BE2C (cell line): Measurements from ENCODE around the gene STRA8.

Experiments used
- DNase-seq: peaks from one replicate; pipeline ENCODE4 v3.0.0-alpha.2; 2020
- H3K27me3 ChIP-seq: fragments of 250-450 bp; sonication (Bioruptor Pico); 2 replicates; pipeline ENCODE4 v1.5.1; 2020; ENCODE audit warnings: mild to moderate bottlenecking
- H3K36me3 ChIP-seq: fragments of 250-450 bp; sonication (Bioruptor Pico); 2 replicates; pipeline ENCODE4 v1.5.1; 2020; ENCODE audit warnings: mild to moderate bottlenecking
- H3K4me1 ChIP-seq: fragments of 250-450 bp; sonication (Bioruptor Pico); 2 replicates; pipeline ENCODE4 v1.5.1; 2020
- H3K4me3 ChIP-seq: 2 replicates; pipeline ENCODE4 v1.5.1; 2011; ENCODE audit warnings: low read depth, low read length
- H3K9me3 ChIP-seq: fragments of 250-450 bp; sonication (Bioruptor Pico); 2 replicates; pipeline ENCODE4 v1.5.1; 2020
- TF ChIP-seq, protein P1 (sequence below): IDR thresholded peaks from 2 replicates; pipeline ENCODE4 v1.5.1; 2012; ENCODE audit warnings: mild to moderate bottlenecking, low read depth, low read length

Gene STRA8

DNA sequence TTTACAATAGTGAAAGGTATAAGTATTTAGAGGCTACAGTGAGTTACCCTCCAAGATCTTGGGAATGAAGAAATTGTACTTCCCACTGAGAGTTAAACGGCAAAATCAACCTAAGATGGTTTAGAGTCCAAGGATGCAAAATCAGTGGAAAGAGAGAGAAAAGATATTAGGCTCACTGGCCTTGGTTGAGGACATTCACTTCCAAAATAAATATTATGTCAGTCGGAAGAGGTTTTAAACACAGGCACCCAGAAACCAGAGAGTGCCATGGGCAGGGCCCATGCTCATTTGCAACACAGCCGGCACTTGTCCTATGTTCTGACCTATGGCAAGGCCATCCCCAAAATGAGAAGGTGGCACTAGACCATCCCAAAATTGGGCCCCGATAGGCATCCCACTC is 18.5 kb upstream of the STRA8 start:
- 0 out of 2 replicates have a peak, but pooled peaks cover 3% of the 10 kb centered on the region for H3K4me1 ChIP-seq
- H3K4me3 ChIP-seq: no peak overlapping the region
- TF ChIP-seq, protein P1, sequence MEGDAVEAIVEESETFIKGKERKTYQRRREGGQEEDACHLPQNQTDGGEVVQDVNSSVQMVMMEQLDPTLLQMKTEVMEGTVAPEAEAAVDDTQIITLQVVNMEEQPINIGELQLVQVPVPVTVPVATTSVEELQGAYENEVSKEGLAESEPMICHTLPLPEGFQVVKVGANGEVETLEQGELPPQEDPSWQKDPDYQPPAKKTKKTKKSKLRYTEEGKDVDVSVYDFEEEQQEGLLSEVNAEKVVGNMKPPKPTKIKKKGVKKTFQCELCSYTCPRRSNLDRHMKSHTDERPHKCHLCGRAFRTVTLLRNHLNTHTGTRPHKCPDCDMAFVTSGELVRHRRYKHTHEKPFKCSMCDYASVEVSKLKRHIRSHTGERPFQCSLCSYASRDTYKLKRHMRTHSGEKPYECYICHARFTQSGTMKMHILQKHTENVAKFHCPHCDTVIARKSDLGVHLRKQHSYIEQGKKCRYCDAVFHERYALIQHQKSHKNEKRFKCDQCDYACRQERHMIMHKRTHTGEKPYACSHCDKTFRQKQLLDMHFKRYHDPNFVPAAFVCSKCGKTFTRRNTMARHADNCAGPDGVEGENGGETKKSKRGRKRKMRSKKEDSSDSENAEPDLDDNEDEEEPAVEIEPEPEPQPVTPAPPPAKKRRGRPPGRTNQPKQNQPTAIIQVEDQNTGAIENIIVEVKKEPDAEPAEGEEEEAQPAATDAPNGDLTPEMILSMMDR: no peak

DNA sequence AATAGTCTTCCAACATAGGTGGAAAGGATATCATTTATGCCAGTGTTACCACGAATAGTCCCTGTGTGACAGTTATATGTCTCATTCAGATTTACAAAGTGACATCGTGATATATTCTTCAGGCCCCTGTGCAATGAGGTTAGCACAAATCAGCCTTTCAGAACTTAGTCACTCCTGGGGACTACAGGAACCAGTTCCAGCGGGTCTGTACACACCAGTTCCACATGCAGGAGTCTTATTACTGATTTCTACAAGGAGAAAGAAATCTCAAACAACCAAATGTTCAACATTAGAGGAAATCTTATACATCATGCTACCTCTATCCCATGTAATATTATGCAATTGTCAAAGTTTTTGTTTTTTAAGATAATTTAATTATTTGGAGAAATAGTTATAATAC is 17.9 kb upstream of the STRA8 start:
- Histone ChIP-seq H3K27me3 (no peaks in the 10 kb centered on the region), H3K9me3 (no peaks in the 10 kb centered on the region; the same call in 1 of the 2 replicates), H3K36me3 (no peaks in the 10 kb centered on the region), H3K4me1 (0 out of 2 replicates have a peak, but pooled peaks cover 3% of the 10 kb centered on the region), H3K4me3 (no peak overlapping the region)
- DNase-seq: no peak
- TF ChIP-seq, protein P1: no peak

More for the DNA sequence above, 18.5 kb upstream of the STRA8 start:
- no peaks in the 10 kb centered on the region for H3K27me3 ChIP-seq
- H3K9me3 ChIP-seq: no peaks in the 10 kb centered on the region
- no peak for DNase-seq
- no peaks in the 10 kb centered on the region for H3K36me3 ChIP-seq

DNA sequence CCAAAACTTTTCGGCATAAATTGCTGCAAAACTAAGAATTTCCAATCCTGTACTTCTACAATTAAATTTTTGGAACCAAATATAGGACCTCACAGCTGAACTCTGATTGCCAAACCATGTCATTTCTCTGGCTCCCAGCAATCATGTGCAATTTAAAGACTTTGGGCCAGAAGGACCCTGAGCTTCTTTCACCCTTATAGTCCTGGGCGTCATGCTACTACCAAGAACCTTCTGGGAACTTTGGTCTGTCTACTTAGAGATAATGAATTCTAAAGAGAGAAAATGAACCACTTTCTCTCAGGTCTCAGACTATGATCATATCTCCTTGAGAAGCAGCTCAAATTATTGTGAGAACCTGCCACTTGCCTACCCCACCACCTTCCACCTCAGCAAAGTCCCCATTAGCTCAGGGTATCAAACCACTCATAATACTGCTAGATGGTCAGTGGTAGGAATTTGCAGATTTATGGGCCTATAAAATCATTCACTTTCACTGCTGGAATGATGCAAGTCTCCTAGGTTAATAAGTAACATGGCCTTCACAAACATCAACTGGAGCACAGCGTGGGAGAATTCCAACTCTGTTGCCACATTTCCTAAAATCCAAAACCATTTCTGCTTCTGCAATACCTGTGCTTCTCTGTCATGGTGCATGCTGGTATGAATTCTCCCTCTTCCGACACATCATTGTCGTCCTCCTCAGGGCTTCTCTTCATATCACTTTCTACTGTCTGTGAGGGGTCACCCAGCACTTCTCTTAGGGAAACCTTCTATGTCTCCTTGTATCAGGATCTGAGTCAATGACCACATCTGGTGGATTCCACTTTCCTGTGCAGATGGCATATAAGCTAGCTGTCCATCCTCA is 15.8 kb upstream of the STRA8 start:
- H3K36me3 ChIP-seq: no peaks in the 10 kb centered on the region
- TF ChIP-seq, protein P1: no peak
- H3K4me3 ChIP-seq: no peak overlapping the region
- no peak for DNase-seq
- H3K4me1 ChIP-seq: no peaks in the 10 kb centered on the region
- no peaks in the 10 kb centered on the region; the same call in 1 of the 2 replicates for H3K9me3 ChIP-seq
- H3K27me3 ChIP-seq: no peaks in the 10 kb centered on the region

DNA sequence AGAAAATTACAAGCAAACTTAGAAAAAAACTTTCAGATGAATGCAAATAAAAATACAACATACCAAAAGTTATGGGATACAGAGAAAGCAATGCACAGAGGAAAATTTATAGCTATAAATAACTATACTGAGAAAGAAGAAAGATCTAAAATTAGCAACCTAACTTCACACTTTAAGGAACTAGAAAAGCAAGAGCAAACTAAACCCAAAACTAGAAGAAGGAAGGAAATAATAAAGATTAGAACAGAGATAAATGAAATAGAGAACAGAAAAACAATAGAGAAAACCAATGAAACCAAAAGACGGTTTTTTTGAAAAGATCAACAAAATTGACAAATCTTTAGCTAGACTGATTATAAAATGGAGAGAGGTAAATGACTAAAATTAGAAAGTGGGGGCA is 9.6 kb upstream of the STRA8 start:
- no peaks in the 10 kb centered on the region for H3K27me3 ChIP-seq
- no peak for DNase-seq
- H3K9me3 ChIP-seq: no peaks in the 10 kb centered on the region; the same call in 1 of the 2 replicates
- no peak overlapping the region for H3K4me3 ChIP-seq
- H3K36me3 ChIP-seq: no peaks in the 10 kb centered on the region
- TF ChIP-seq, protein P1: no peak
- H3K4me1 ChIP-seq: no peaks in the 10 kb centered on the region

DNA sequence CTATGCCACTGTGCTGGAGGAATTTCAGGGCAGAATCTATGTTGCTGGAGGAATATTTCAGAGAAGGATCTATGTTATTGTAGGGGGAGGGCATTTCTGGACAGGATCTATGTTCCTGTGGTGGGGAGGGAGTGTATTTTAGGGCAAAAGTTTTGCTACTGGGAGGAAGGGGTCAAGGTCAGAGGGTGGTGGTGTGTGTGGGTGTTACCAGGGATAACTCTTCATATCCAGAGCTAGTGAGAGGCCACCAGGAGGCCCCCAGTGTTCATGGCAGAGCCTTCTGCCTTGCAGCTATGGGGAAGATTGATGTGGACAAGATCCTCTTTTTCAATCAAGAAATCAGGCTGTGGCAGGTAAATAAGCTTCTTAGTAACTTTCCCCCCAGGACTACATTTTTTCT is 2.0 kb upstream of the STRA8 start:
- DNase-seq: no peak
- Histone ChIP-seq H3K9me3 (no peaks in the 10 kb centered on the region), H3K27me3 (no peaks in the 10 kb centered on the region), H3K36me3 (no peaks in the 10 kb centered on the region), H3K4me1 (no peaks in the 10 kb centered on the region), H3K4me3 (no peak overlapping the region)
- TF ChIP-seq, protein P1: no peak

DNA sequence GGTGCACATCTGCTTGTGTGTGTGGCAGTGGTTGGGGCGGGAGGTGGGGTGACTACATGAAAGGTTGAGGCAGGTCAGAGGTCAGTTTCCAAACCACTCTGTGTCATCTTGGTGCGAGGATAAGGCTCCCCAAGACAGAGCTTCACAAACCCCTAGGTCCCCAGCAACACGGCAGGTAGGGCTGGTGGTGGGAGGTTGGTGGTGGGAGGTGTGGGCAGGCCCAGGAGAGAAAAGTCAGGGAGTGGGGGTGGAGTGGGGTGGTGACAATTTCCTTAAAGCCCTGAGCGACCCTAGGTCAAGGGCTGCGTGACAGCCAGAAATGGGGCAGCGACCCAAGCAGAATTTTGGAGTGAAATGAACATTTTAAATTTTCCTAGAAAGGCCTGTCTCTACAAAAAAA is 1.6 kb upstream of the STRA8 start:
- H3K27me3 ChIP-seq: no peaks in the 10 kb centered on the region
- H3K36me3 ChIP-seq: no peaks in the 10 kb centered on the region
- H3K9me3 ChIP-seq: no peaks in the 10 kb centered on the region
- no peak overlapping the region for H3K4me3 ChIP-seq
- no peaks in the 10 kb centered on the region for H3K4me1 ChIP-seq
- no peak for DNase-seq
- TF ChIP-seq, protein P1: no peak
